HG03378 (cell line): ENCODE data around the gene PLCG1.

Source experiments
- ATAC-seq: cut with Tn5 transposase; IDR thresholded peaks from one replicate; pipeline ENCODE4 v1.9.1; 2021; ENCODE audit warnings: mild to moderate bottlenecking, moderate library complexity; ENCODE audit not compliant: unreplicated experiment

The PLCG1 gene

DNA sequence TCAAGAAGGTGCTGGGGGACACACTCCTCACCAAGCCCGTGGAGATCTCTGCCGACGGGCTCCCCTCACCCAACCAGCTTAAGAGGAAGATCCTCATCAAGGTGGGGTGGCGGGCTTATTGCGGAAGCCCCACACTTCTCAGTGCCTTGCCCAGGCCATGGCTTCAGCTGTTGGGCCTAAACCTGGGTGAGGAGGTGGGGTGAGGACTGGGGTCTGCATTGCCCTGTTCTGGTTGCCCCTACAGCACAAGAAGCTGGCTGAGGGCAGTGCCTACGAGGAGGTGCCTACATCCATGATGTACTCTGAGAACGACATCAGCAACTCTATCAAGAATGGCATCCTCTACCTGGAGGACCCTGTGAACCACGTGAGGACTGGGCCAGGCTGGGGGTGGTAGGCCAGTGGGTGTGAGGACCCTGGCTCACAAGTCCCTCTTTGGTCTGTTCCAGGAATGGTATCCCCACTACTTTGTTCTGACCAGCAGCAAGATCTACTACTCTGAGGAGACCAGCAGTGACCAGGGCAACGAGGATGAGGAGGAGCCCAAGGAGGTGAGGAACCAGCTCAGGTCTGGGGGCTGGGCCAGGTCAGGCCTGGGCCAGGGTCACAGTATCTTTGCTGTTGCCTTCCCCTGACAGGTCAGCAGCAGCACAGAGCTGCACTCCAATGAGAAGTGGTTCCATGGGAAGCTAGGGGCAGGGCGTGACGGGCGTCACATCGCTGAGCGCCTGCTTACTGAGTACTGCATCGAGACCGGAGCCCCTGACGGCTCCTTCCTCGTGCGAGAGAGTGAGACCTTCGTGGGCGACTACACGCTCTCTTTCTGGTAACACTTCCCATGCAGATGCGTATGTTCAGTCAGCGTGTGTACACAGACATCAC, 27.9 kb downstream of the PLCG1 start:
- ATAC-seq, result no peak

GRCh38 chr20:41166201-41167117, 29.1 kb downstream of the PLCG1 start:
- no peak for ATAC-seq

DNA sequence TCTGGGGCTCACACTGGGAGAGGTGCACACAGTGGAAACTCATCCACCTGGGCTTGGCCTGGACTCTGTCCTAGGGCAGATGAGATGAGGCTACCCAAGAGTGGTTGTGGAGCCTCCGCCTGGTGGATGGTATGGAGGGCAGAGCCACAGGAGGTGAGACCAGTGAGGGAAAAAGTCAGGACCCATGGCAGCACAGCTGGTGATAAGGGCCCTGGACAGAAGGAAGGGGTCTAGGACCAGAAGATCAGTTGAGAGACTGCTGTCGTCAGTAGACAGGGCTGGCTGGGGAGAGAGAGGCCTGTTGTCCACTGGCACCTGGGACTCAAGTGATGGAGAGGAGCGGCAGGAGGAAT, 29.8 kb downstream of the PLCG1 start:
- no peak for ATAC-seq

- no peak for ATAC-seq
These were observed 30.3 kb downstream of the PLCG1 start for GRCh38 chr20:41167481-41168253.

- no peak for ATAC-seq
These were observed 31.2 kb downstream of the PLCG1 start for GRCh38 chr20:41168281-41169161.

GRCh38 chr20:41169162-41169690, 31.9 kb downstream of the PLCG1 start:
- ATAC-seq, result no peak

- no peak for ATAC-seq
These were observed 32.5 kb downstream of the PLCG1 start for GRCh38 chr20:41169791-41170351.

- no peak for ATAC-seq
These were observed 33.2 kb downstream of the PLCG1 start for GRCh38 chr20:41170386-41171105.

GRCh38 chr20:41171736-41172295, 34.5 kb downstream of the PLCG1 start:
- ATAC-seq, result no peak

- ATAC-seq, result no peak
These were observed 35.2 kb downstream of the PLCG1 start for GRCh38 chr20:41172296-41173140.

DNA sequence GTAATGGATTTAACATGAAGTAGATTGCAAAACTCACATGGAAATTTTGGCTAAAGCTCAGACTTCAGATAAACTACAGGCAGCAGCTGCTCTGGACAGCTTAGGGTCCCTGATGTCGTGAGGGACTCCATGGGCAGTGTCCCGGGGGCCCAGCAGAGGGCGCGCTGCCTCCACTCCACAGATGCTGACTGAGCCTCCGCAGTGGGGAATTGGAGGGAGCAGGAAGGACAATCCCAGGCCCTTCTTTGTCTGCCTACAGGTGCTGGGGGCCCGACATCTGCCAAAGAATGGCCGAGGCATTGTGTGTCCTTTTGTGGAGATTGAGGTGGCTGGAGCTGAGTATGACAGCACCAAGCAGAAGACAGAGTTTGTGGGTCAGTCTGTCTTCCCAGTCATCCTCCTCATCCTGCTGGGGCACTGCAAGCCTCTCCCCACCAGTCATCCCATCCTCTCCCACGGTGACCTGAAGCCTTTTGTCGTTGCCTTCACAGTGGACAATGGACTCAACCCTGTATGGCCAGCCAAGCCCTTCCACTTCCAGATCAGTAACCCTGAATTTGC, 35.9 kb downstream of the PLCG1 start:
- ATAC-seq, result no peak

DNA sequence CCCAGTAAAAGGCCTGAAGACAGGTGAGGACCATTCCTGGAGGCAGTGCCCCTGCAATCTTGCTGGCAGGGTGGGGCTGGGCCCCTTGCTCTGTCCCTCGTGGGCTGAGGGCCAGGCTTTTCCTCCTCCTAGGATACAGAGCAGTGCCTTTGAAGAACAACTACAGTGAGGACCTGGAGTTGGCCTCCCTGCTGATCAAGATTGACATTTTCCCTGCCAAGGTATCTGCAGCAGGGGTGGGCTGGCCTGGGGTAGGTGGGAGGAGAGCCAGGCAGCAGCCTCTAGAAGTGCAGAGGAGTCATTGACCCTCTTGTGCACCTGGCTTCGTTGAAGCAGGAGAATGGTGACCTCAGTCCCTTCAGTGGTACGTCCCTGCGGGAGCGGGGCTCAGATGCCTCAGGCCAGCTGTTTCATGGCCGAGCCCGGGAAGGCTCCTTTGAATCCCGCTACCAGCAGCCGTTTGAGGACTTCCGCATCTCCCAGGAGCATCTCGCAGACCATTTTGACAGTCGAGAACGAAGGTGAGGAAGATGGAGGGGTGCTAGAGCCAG, 36.5 kb downstream of the PLCG1 start:
- ATAC-seq, result no peak

- no peak for ATAC-seq
These were observed 37.0 kb downstream of the PLCG1 start for GRCh38 chr20:41174373-41174772.

DNA sequence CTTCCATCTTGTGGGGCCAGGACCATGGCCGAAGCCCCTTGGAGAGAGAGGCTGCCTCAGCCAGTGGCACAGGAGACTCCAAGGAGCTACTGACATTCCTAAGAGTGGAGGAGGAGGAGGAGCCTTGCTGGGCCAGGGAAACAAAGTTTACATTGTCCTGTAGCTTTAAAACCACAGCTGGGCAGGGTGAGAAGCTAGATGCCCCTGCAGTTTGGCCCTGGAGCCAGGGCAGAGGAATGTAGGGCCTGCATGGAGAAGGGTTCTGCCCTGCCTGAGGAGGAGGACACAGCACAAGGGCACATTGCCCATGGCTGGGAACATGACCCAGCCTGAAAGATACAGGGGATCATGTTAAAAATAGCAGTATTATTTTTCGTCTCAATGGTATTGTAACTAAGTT, 37.4 kb downstream of the PLCG1 start:
- no peak for ATAC-seq

GRCh38 chr20:41175201-41175651, 37.9 kb downstream of the PLCG1 start:
- no peak for ATAC-seq

GRCh38 chr20:41175727-41176330, 38.5 kb downstream of the PLCG1 start:
- ATAC-seq, result no peak
